ENCODE measurements around the gene SYT8. TPM values are rescaled to one million over a fixed set of nuclear protein-coding genes. Genes with fewer than 3 reads are reported as not detected.

Gene SYT8
- total RNA-seq, 1 experiment from 2014 or later = 1.0 TPM

DNA sequence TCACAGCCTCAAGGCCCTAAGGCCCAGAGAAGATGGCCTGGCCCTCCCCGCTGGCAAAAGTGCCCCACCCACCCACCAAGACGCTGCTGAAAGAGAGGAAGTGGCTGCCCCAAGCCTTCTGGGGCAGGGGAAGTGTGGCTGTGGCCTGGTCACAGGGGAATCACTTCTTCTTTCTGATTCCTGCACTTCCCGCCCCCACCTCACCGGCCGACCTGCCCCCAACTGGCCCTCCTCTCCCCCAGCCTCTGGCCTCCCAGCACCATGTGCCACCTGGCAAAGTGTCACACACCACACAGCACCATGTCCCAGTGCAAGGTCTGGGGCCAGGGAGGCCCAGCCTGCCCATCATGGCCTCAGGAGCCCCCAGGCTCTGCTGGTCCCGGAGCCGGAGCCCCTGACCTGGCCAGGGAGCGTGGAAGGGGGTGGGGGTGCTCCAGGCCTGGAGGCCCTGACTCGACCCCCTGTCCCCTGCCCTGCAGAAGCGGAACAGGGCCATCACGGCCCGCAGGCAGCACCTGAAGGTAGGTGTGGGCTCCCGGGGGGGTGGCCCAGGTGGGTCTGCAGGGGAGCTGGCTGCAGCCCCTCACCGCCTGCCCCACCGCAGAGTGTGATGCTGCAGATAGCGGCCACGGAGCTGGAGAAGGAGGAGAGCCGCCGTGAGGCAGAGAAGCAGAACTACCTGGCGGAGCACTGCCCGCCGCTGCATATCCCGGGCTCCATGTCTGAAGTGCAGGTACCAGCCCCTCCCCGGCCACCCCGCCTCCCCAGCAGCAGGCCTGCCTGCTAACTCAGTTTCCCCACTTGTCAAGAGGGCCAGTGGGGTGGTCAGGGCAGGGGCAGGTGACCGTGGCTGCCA is 5.4 kb downstream of the SYT8 start:
- Histone ChIP-seq H3K9ac (ENCODE audit: low read length) (no peak overlapping the region), H3K27ac (ENCODE audit: low read depth, low read length) (no peak overlapping the region), H3K4me2 (ENCODE audit: low read length) (no peak overlapping the region), H3K27me3 (ENCODE audit: insufficient read depth, low read length) (no peaks in the 10 kb centered on the region), H3K9me3 (ENCODE audit: control insufficient read depth in 1 of 2, insufficient read depth in 1 of 2, low read depth in 1 of 2, low read length in 2 of 2) (no peaks in the 10 kb centered on the region), H4K20me1 (ENCODE audit: insufficient read depth) (no peaks in the 10 kb centered on the region), H3K4me1 (ENCODE audit: control insufficient read depth in 1 of 2, insufficient read depth in 2 of 2, low read length in 2 of 2) (peaks cover 3 to 4% of the 10 kb centered on the region in 2 experiments; a peak in 3 of 4 replicates), H3K36me3 (ENCODE audit: control insufficient read depth in 1 of 2, insufficient read depth in 2 of 2, low read length in 2 of 2) (no peaks in the 10 kb centered on the region), H2AFZ (ENCODE audit: low read depth, low read length, poor library complexity, severe bottlenecking) (no peak overlapping the region), H3K4me3 (replicated peaks in 1 of 2; ENCODE audit: low read depth in 1 of 2, low read length in 2 of 2) (no peak overlapping the region), H3K79me2 (ENCODE audit: insufficient read depth, low read length) (no peaks in the 10 kb centered on the region), H3K9me2 (ENCODE audit: insufficient read depth) (no peaks in the 10 kb centered on the region)
- POLR2A ChIA-PET = no interaction called here
- DNase-seq (ENCODE audit: low read depth, low spot score) (no peak), ATAC-seq (no peak)
- RAD21 ChIA-PET (ENCODE audit: low non-redundant PET in 1 of 2, low total read pairs in 2 of 2, uncharacterized antibody in 2 of 2, unreplicated experiment in 2 of 2) = no interaction called here
- no TSS peak for BruUV-seq (replicated peaks)
- no peak for TF ChIP-seq EZH2phosphoT487 (IDR thresholded peaks at IDR 0.05; ENCODE audit: borderline replicate concordance)
- TF ChIP-seq, protein P1, sequence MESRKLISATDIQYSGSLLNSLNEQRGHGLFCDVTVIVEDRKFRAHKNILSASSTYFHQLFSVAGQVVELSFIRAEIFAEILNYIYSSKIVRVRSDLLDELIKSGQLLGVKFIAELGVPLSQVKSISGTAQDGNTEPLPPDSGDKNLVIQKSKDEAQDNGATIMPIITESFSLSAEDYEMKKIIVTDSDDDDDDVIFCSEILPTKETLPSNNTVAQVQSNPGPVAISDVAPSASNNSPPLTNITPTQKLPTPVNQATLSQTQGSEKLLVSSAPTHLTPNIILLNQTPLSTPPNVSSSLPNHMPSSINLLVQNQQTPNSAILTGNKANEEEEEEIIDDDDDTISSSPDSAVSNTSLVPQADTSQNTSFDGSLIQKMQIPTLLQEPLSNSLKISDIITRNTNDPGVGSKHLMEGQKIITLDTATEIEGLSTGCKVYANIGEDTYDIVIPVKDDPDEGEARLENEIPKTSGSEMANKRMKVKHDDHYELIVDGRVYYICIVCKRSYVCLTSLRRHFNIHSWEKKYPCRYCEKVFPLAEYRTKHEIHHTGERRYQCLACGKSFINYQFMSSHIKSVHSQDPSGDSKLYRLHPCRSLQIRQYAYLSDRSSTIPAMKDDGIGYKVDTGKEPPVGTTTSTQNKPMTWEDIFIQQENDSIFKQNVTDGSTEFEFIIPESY (IDR thresholded peaks at IDR 0.05; ENCODE audit: extremely low read depth, insufficient replicate concordance, low read length) = no peak
- TF ChIP-seq EZH2 (IDR thresholded peaks at IDR 0.05) = no peak
- no peak for TF ChIP-seq YY1 (IDR thresholded peaks at IDR 0.05; ENCODE audit: extremely low read depth, insufficient replicate concordance, low read depth, low read length)
- TF ChIP-seq, protein P2, sequence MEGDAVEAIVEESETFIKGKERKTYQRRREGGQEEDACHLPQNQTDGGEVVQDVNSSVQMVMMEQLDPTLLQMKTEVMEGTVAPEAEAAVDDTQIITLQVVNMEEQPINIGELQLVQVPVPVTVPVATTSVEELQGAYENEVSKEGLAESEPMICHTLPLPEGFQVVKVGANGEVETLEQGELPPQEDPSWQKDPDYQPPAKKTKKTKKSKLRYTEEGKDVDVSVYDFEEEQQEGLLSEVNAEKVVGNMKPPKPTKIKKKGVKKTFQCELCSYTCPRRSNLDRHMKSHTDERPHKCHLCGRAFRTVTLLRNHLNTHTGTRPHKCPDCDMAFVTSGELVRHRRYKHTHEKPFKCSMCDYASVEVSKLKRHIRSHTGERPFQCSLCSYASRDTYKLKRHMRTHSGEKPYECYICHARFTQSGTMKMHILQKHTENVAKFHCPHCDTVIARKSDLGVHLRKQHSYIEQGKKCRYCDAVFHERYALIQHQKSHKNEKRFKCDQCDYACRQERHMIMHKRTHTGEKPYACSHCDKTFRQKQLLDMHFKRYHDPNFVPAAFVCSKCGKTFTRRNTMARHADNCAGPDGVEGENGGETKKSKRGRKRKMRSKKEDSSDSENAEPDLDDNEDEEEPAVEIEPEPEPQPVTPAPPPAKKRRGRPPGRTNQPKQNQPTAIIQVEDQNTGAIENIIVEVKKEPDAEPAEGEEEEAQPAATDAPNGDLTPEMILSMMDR (IDR thresholded peaks at IDR 0.05 in 2 of 3, conservative IDR thresholded peaks at IDR 0.05 in 1 of 3; ENCODE audit: borderline replicate concordance in 1 of 3, insufficient read depth in 1 of 3, low read depth in 2 of 3, low read length in 2 of 3) = no peak
- no peak for TF ChIP-seq ZNF274 (IDR thresholded peaks at IDR 0.05; ENCODE audit: low read depth, low read length)
- TF ChIP-seq SRF (IDR thresholded peaks at IDR 0.05; ENCODE audit: low read depth) = no peak
- TF ChIP-seq ZFX (IDR thresholded peaks at IDR 0.05) = no peak
- no peak for TF ChIP-seq POLR2A (IDR thresholded peaks at IDR 0.05; ENCODE audit: borderline replicate concordance, extremely low read depth, insufficient read depth, insufficient read length)
- TF ChIP-seq, protein P3, sequence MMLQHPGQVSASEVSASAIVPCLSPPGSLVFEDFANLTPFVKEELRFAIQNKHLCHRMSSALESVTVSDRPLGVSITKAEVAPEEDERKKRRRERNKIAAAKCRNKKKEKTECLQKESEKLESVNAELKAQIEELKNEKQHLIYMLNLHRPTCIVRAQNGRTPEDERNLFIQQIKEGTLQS (IDR thresholded peaks at IDR 0.05) = no peak
- no peak for TF ChIP-seq SIN3A (IDR thresholded peaks at IDR 0.05; ENCODE audit: low read depth)
- TF ChIP-seq CEBPB (IDR thresholded peaks at IDR 0.05; ENCODE audit: low read depth) = no peak
- TF ChIP-seq ELF1 (IDR thresholded peaks at IDR 0.05; ENCODE audit: borderline replicate concordance, low read depth) = no peak
- TF ChIP-seq CBX3 (IDR thresholded peaks at IDR 0.05; ENCODE audit: low read depth) = no peak
- no peak for TF ChIP-seq SP1 (IDR thresholded peaks at IDR 0.05; ENCODE audit: low read depth)
- no peak for TF ChIP-seq RAD21 (IDR thresholded peaks at IDR 0.05; ENCODE audit: low read depth)
- intact Hi-C loops (cut with micrococcal nuclease) = no loop called here
- CTCF ChIA-PET = interaction anchor here (0.9 to 1.5 kb wide), 2 partner anchors 35 to 159 kb away, joined by 3 read pairs; no protein-coding TSS in a partner anchor
